GM12892 (cell line): Measurements from ENCODE around the gene DIDO1.

Experiments used
- POLR2A ChIP-seq: IDR thresholded peaks from 2 replicates; pipeline ENCODE4 v1.6.1; 2011; ENCODE audit warnings: low read depth, low read length, control low read depth
- POLR2AphosphoS5 ChIP-seq: IDR thresholded peaks from 2 replicates; pipeline ENCODE4 v1.6.1; 2011; ENCODE audit warnings: low read depth, low read length, control low read depth
- TAF1 ChIP-seq: IDR thresholded peaks from 2 replicates; pipeline ENCODE4 v1.6.1; 2011; ENCODE audit warnings: low read depth, mild to moderate bottlenecking, control low read depth, low read length, borderline replicate concordance

GRCh38 chr20:62935968-62936585 lies 9.8 kb upstream of the DIDO1 start:
- no peak for TF ChIP-seq POLR2AphosphoS5
- TF ChIP-seq POLR2A = no peak
- TF ChIP-seq TAF1 = no peak
